Lung (tissue), 12 donors: ENCODE data around the gene TRIM65. TPM values are rescaled to one million over a fixed set of nuclear protein-coding genes. Genes with fewer than 3 reads are reported as not detected.

ENCODE experiments used
- ATAC-seq: fragments of 200-7000 bp; cut with Tn5 transposase; one replicate; pipeline ENCODE4 v1.9.1; 2020; ENCODE audit warnings: moderate number of reproducible peaks; ENCODE audit not compliant: insufficient read depth, low FRiP score
- DNase-seq, 3 donors: peaks; one replicate each; pipeline ENCODE4 v3.0.0-alpha.2; 2013 to 2017
- H3K27ac ChIP-seq, 2 donors: one replicate each; pipeline ENCODE4 v1.5.1; 2013; ENCODE audit warnings: mild to moderate bottlenecking in 2 of 2, moderate library complexity in 2 of 2, control low read depth in 1 of 2, inconsistent platforms in 1 of 2, low read depth in 1 of 2, low read length in 1 of 2
- H3K27me3 ChIP-seq, 3 donors: one replicate each; pipeline ENCODE4 v1.5.1; 2013; ENCODE audit warnings: low read length in 2 of 3; ENCODE audit not compliant: control insufficient read depth in 3 of 3, insufficient read depth in 3 of 3
- H3K36me3 ChIP-seq, 4 donors: one replicate each; pipeline ENCODE4 v1.5.1; 2013; ENCODE audit warnings: low read length in 4 of 4, mild to moderate bottlenecking in 1 of 4, moderate library complexity in 1 of 4; ENCODE audit not compliant: control insufficient read depth in 4 of 4, insufficient read depth in 4 of 4
- H3K4me1 ChIP-seq, 5 donors: one replicate each; pipeline ENCODE4 v1.5.1; 2013; ENCODE audit warnings: low read length in 5 of 5, mild to moderate bottlenecking in 2 of 5, moderate library complexity in 1 of 5; ENCODE audit not compliant: control insufficient read depth in 5 of 5, insufficient read depth in 5 of 5
- H3K4me3 ChIP-seq: one replicate; pipeline ENCODE4 v1.5.1; 2013; ENCODE audit warnings: mild to moderate bottlenecking, control low read depth, moderate library complexity
- H3K9ac ChIP-seq, 2 donors: one replicate each; pipeline ENCODE4 v1.5.1; 2013; ENCODE audit warnings: low read length in 2 of 2, control low read depth in 1 of 2; ENCODE audit not compliant: insufficient read depth in 1 of 2
- H3K9me3 ChIP-seq, 4 donors: one replicate each; pipeline ENCODE4 v1.5.1; 2013; ENCODE audit warnings: low read length in 3 of 4, mild to moderate bottlenecking in 1 of 4, moderate library complexity in 1 of 4; ENCODE audit not compliant: control insufficient read depth in 4 of 4, insufficient read depth in 3 of 4
- CTCF ChIP-seq: IDR thresholded peaks from 2 replicates; pipeline ENCODE4 v1.5.1; 2012; ENCODE audit warnings: mild to moderate bottlenecking; ENCODE audit errors: control extremely low read depth, extremely low read depth
- WGBS, 2 donors: extraction: QIAGEN DNeasy Blood & Tissue Kit; methylation state at CpG; one replicate each; pipeline ENCODE4 v1.1.7; 2013; 5-methylcytosine and 5-hydroxymethylcytosine counted together
- polyA plus RNA-seq, 2 donors: library from polyadenylated mRNA; stranded (reverse); fragments of 200-250 nt; gene quantifications; one replicate each; pipeline ENCODE4 v1.2.1, GENCODE V29; 2013
- total RNA-seq, 2 donors: library from RNA; depleted of rRNA in 1 of 2; stranded (reverse); fragments of >200 nt in 1 of 2; gene quantifications; one replicate each; pipeline ENCODE4 v1.2.1, GENCODE V29; 2014 to 2021
- donor health status: control.
- donor health status: control.
- donor health status: Bipolar disorder and iron deficiency.
- donor health status: healthy.
- donor health status: DM: yes; HTN: yes; CAD: no.

The TRIM65 gene
- total and polyA plus RNA-seq, 4 donors = 12.7 to 32.9 (median 21.2) TPM

- Histone ChIP-seq H3K9ac (no peak overlapping the region), H3K27me3 (no peaks in the 10 kb centered on the region), H3K4me1 (peaks cover 0 to 10% (median 3%) of the 10 kb centered on the region in 5 donors), H3K4me3 (no peak overlapping the region), H3K9me3 (no peaks in the 10 kb centered on the region), H3K36me3 (peaks cover 0 to 18% (median 13%) of the 10 kb centered on the region in 4 donors), H3K27ac (no peak overlapping the region)
- TF ChIP-seq CTCF = no peak
- ATAC-seq (no peak), DNase-seq (no peak)
- 87 to 89% methylated on average over 4 of the region's 4 CpGs for WGBS, 2 donors
These were observed 45.7 kb upstream of the TRIM65 start for GRCh38 chr17:75942473-75942872.

DNA sequence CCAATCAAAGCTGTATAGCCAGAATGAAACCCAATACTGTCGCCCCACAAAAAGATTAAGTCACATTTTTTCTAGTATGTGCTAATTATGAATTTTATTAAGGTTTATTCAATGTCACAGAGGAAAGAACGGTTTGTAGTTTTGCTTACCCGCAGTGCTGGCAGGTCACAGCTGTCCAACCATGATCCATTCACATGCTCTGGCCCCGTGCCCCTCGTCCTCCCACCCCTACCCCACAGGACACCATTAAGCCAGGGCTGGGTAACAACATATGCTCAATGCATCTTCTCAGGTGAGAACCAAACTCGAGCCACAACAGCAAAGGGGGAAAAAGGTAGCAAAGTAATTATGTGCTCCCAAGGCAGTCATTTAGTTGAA, 44.7 kb upstream of the TRIM65 start:
- ATAC-seq (no peak), DNase-seq (no peak)
- H3K27ac ChIP-seq = no peak overlapping the region
- peaks cover 0 to 10% (median 3%) of the 10 kb centered on the region in 5 donors for H3K4me1 ChIP-seq
- no peaks in the 10 kb centered on the region for H3K9me3 ChIP-seq
- no peak overlapping the region for H3K4me3 ChIP-seq
- peak overlapping the region in 1 of 2 donors; percentile 28 for H3K9ac ChIP-seq
- H3K36me3 ChIP-seq = peaks cover 0 to 12% (median 7%) of the 10 kb centered on the region in 4 donors
- WGBS, 2 donors = 49 to 61% methylated on average over 6 of the region's 6 CpGs
- TF ChIP-seq CTCF = no peak
- no peaks in the 10 kb centered on the region for H3K27me3 ChIP-seq

DNA sequence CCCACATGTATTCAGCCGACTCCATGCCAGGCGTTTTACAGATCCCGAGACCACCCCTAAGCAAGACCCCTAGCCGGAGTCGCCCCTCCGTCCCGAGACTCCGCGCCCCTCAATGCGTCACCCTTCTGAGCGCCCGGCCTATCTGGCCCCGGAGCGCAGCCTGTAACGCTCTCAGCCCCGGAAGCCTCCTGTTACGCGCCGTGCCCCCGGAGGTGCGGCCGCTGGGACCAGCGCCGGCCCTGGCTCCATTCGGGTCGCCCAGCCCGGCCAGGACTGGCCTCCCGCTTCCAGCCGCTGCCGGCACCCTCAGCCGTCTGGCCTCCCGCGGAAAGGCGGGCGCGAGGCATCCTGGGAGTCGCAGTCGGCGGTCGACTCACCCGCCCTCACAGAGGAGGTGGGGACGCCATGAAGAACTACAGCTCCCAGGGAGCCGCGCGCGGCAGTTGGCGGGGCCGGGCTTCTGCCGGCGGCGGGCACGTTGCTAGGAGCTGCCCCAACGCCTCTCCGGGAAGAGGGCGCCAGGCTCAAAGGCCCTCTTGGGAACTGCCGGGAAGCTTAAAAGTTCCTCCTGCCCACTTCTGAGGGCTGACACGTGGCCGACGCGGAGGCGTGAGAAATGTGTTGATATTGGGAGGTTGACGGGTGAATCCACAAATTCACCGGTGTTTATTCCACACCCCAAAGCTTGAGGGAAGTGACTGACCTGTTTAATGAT, 44.1 kb upstream of the TRIM65 start, which contains the start of gene FBF1:
FBF1 (minus strand) TSS at position 316 of the 715 bp plus-strand sequence. CDS start 2,893 bp downstream, outside the sequence.
- Histone ChIP-seq H3K27ac (peak within 1 kb of the TSS; percentile 87 to 93), H3K9ac (peak within 1 kb of the TSS; percentile 66 to 81), H3K27me3 (no peaks in the 10 kb centered on the region), H3K36me3 (peaks cover 0 to 9% (median 4%) of the 10 kb centered on the region in 4 donors), H3K9me3 (no peaks in the 10 kb centered on the region), H3K4me3 (peak within 1 kb of the TSS; percentile 96), H3K4me1 (peaks cover 0 to 7% (median 3%) of the 10 kb centered on the region in 5 donors)
- TF ChIP-seq CTCF = no peak
- peak; percentile 100 for ATAC-seq
- peak; percentile 94 to 97 (median 95) for DNase-seq
- 0% methylated on average over 60 to 63 of the region's 63 CpGs for WGBS, 2 donors
